ENCODE measurements around the gene HTR3D.

DNA sequence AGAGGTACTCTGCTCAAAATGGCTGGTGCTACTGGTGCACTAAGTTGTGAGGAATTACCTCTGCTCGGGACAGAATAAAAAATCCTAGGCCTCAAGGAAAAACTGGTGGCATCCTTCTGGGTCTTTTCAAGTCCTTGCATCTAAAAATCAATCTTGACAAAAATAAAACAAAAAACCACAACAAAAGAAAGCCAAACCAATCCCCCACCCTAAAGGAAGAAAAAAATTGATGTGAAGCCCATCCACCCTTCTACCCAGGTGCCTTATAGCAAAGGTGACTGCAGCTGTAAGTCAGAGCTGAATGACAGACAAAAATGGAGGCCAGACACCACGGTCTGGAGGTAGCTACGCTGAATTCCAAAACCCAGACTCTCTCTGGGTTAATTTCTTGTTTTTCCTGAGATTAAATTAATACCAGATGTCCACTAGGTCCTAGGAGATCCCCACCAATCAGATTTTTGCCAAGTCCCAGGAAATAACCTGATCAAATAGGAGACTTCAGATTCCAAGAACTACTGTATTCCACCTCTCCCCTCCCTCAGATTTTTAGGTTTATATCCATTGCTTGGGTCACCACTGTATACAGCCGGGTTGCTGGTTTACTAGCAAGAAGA lies 47.3 kb upstream of the HTR3D start:
- no peak for TF ChIP-seq RAD21 (IDR thresholded peaks at IDR 0.05; ENCODE audit: low read depth)
- no peak for TF ChIP-seq POLR2A (IDR thresholded peaks at IDR 0.05; ENCODE audit: borderline replicate concordance, extremely low read depth, insufficient read depth, insufficient read length)
- TF ChIP-seq, protein P1, sequence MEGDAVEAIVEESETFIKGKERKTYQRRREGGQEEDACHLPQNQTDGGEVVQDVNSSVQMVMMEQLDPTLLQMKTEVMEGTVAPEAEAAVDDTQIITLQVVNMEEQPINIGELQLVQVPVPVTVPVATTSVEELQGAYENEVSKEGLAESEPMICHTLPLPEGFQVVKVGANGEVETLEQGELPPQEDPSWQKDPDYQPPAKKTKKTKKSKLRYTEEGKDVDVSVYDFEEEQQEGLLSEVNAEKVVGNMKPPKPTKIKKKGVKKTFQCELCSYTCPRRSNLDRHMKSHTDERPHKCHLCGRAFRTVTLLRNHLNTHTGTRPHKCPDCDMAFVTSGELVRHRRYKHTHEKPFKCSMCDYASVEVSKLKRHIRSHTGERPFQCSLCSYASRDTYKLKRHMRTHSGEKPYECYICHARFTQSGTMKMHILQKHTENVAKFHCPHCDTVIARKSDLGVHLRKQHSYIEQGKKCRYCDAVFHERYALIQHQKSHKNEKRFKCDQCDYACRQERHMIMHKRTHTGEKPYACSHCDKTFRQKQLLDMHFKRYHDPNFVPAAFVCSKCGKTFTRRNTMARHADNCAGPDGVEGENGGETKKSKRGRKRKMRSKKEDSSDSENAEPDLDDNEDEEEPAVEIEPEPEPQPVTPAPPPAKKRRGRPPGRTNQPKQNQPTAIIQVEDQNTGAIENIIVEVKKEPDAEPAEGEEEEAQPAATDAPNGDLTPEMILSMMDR (IDR thresholded peaks at IDR 0.05 in 2 of 3, conservative IDR thresholded peaks at IDR 0.05 in 1 of 3; ENCODE audit: borderline replicate concordance in 1 of 3, insufficient read depth in 1 of 3, low read depth in 2 of 3, low read length in 2 of 3), result no peak
- TF ChIP-seq EZH2 (IDR thresholded peaks at IDR 0.05), result no peak
- TF ChIP-seq POLR2AphosphoS5 (IDR thresholded peaks at IDR 0.05; ENCODE audit: low read depth, low read length), result no peak
- TF ChIP-seq, protein P2, sequence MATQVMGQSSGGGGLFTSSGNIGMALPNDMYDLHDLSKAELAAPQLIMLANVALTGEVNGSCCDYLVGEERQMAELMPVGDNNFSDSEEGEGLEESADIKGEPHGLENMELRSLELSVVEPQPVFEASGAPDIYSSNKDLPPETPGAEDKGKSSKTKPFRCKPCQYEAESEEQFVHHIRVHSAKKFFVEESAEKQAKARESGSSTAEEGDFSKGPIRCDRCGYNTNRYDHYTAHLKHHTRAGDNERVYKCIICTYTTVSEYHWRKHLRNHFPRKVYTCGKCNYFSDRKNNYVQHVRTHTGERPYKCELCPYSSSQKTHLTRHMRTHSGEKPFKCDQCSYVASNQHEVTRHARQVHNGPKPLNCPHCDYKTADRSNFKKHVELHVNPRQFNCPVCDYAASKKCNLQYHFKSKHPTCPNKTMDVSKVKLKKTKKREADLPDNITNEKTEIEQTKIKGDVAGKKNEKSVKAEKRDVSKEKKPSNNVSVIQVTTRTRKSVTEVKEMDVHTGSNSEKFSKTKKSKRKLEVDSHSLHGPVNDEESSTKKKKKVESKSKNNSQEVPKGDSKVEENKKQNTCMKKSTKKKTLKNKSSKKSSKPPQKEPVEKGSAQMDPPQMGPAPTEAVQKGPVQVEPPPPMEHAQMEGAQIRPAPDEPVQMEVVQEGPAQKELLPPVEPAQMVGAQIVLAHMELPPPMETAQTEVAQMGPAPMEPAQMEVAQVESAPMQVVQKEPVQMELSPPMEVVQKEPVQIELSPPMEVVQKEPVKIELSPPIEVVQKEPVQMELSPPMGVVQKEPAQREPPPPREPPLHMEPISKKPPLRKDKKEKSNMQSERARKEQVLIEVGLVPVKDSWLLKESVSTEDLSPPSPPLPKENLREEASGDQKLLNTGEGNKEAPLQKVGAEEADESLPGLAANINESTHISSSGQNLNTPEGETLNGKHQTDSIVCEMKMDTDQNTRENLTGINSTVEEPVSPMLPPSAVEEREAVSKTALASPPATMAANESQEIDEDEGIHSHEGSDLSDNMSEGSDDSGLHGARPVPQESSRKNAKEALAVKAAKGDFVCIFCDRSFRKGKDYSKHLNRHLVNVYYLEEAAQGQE (IDR thresholded peaks at IDR 0.05; ENCODE audit: low read depth), result no peak
- no peak for TF ChIP-seq ELF1 (IDR thresholded peaks at IDR 0.05; ENCODE audit: borderline replicate concordance, low read depth)
- no peak for TF ChIP-seq EGR1 (IDR thresholded peaks at IDR 0.05; ENCODE audit: low read depth)
- TF ChIP-seq, protein P3, sequence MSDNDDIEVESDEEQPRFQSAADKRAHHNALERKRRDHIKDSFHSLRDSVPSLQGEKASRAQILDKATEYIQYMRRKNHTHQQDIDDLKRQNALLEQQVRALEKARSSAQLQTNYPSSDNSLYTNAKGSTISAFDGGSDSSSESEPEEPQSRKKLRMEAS (IDR thresholded peaks at IDR 0.05), result no peak
- TF ChIP-seq SP1 (IDR thresholded peaks at IDR 0.05; ENCODE audit: low read depth), result no peak
- TF ChIP-seq, protein P4, sequence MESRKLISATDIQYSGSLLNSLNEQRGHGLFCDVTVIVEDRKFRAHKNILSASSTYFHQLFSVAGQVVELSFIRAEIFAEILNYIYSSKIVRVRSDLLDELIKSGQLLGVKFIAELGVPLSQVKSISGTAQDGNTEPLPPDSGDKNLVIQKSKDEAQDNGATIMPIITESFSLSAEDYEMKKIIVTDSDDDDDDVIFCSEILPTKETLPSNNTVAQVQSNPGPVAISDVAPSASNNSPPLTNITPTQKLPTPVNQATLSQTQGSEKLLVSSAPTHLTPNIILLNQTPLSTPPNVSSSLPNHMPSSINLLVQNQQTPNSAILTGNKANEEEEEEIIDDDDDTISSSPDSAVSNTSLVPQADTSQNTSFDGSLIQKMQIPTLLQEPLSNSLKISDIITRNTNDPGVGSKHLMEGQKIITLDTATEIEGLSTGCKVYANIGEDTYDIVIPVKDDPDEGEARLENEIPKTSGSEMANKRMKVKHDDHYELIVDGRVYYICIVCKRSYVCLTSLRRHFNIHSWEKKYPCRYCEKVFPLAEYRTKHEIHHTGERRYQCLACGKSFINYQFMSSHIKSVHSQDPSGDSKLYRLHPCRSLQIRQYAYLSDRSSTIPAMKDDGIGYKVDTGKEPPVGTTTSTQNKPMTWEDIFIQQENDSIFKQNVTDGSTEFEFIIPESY (IDR thresholded peaks at IDR 0.05; ENCODE audit: extremely low read depth, insufficient replicate concordance, low read length), result no peak
- no peak for TF ChIP-seq JUND (IDR thresholded peaks at IDR 0.05)

Data from HCT116 (cell line).